PC-9 (cell line): ENCODE results near the gene FOXE1.

Experiments used
- CTCF ChIP-seq: fragments of 200-600 bp; sonication (generic); conservative IDR thresholded peaks from 2 replicates; pipeline ENCODE4 v1.6.1; 2017; ENCODE audit warnings: mixed run types, antibody characterized with exemption, mild to moderate bottlenecking, moderate library complexity
- EZH2 ChIP-seq: fragments of 200-600 bp; sonication (generic); IDR thresholded peaks from 2 replicates; pipeline ENCODE4 v1.8.0; 2017; ENCODE audit warnings: antibody characterized with exemption, low read depth

- TF ChIP-seq EZH2 (no peak), CTCF (no peak)
These were observed 20.9 kb downstream of the FOXE1 start for GRCh38 chr9:97873882-97874281.
